Activated CD4-positive, CD25-positive, alpha-beta regulatory T cell treated with anti-CD3 and anti-CD28 coated beads, Interleukin-2, amount 50 U/mL, for 16 hours (primary cell): ENCODE results near the gene FGF21.
"Not testable (repeated sequence)": the region's sequence is repeated elsewhere in the genome, so short reads cannot be mapped to it uniquely, and the experiment has no call there.

Source experiments
- DNase-seq: peaks from one replicate; pipeline ENCODE4 v3.0.0-alpha.2; 2020; ENCODE audit warnings: low read depth, low spot score

Gene FGF21

GRCh38 chr19:48755084-48755641 lies at the start of gene FGF21:
Gene FGF21 (plus strand): TSS chr19:48755524. CDS start chr19:48756237, 713 bp downstream.
- no peak for DNase-seq

GRCh38 chr19:48708471-48708870 lies 46.9 kb upstream of the FGF21 start:
- no peak for DNase-seq

- no peak for DNase-seq
These were observed 44.1 kb upstream of the FGF21 start for GRCh38 chr19:48711106-48711662.

- no peak for DNase-seq
These were observed 42.1 kb upstream of the FGF21 start for GRCh38 chr19:48713041-48713863.

GRCh38 chr19:48713864-48714755 lies 41.2 kb upstream of the FGF21 start:
- peak; percentile 93 for DNase-seq

GRCh38 chr19:48714759-48715675 lies 40.3 kb upstream of the FGF21 start:
- DNase-seq, result no peak

- no peak for DNase-seq
These were observed 39.6 kb upstream of the FGF21 start for GRCh38 chr19:48715681-48716171.

GRCh38 chr19:48716562-48717291 lies 38.6 kb upstream of the FGF21 start:
- no peak for DNase-seq

- not testable (repeated sequence) for DNase-seq
These were observed 37.2 kb upstream of the FGF21 start for GRCh38 chr19:48718106-48718505.

GRCh38 chr19:48718711-48719231 lies 36.6 kb upstream of the FGF21 start:
- DNase-seq, result no peak

GRCh38 chr19:48719263-48720171 lies 35.8 kb upstream of the FGF21 start, which contains the start of gene MAMSTR:
Gene MAMSTR (minus strand): TSS chr19:48719725. CDS start chr19:48719031, 694 bp downstream.
- no peak for DNase-seq

- DNase-seq, result no peak
These were observed 35.1 kb upstream of the FGF21 start for GRCh38 chr19:48720251-48720612.

GRCh38 chr19:48720613-48721296 lies 34.6 kb upstream of the FGF21 start:
- peak; percentile 84 for DNase-seq

GRCh38 chr19:48722196-48722708 lies 33.1 kb upstream of the FGF21 start:
- DNase-seq, result no peak

GRCh38 chr19:48724796-48725753 lies 30.2 kb upstream of the FGF21 start:
- no peak for DNase-seq

GRCh38 chr19:48726556-48726955 lies 28.8 kb upstream of the FGF21 start:
- no peak for DNase-seq
